ENCODE measurements around the gene HID1. TPM values are rescaled to one million over a fixed set of nuclear protein-coding genes. Genes with fewer than 3 reads are reported as not detected.
"Not testable (repeated sequence)": the region's sequence is repeated elsewhere in the genome, so short reads cannot be mapped to it uniquely, and the experiment has no call there.

The HID1 gene
- total and polyA plus RNA-seq, 9 donors = 1.8 to 21.6 (median 5.2) TPM

DNA sequence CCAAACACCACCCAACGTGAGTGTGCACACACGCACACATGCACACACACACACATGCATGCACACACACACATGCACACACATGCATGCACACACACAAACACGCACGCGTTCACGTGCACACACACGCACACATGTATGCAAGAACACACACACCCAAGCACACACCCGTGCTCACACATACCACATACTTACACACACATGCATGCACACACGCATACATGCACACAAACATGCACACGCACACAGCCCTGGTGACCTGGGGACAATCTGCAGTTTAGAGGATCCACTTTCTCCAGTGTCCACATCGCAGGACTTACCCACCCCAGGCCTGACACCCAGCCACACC is 55.7 kb downstream of the HID1 start:
- 90 to 92% (median 91%) methylated on average over 11 of the region's 11 CpGs for WGBS, 3 donors
- H3K4me3 ChIP-seq = no peak overlapping the region
- H3K9me3 ChIP-seq = no peaks in the 10 kb centered on the region
- intact Hi-C loops (cut with DNase I) = no loop called here
- no peak for TF ChIP-seq EP300 (IDR thresholded peaks at IDR 0.05)
- TF ChIP-seq, protein P1, sequence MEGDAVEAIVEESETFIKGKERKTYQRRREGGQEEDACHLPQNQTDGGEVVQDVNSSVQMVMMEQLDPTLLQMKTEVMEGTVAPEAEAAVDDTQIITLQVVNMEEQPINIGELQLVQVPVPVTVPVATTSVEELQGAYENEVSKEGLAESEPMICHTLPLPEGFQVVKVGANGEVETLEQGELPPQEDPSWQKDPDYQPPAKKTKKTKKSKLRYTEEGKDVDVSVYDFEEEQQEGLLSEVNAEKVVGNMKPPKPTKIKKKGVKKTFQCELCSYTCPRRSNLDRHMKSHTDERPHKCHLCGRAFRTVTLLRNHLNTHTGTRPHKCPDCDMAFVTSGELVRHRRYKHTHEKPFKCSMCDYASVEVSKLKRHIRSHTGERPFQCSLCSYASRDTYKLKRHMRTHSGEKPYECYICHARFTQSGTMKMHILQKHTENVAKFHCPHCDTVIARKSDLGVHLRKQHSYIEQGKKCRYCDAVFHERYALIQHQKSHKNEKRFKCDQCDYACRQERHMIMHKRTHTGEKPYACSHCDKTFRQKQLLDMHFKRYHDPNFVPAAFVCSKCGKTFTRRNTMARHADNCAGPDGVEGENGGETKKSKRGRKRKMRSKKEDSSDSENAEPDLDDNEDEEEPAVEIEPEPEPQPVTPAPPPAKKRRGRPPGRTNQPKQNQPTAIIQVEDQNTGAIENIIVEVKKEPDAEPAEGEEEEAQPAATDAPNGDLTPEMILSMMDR (IDR thresholded peaks at IDR 0.05) = no peak
- TF ChIP-seq POLR2A (IDR thresholded peaks at IDR 0.05) = no peak
- H3K4me1 ChIP-seq (ENCODE audit: insufficient read depth) = no peaks in the 10 kb centered on the region
- H3K36me3 ChIP-seq = no peaks in the 10 kb centered on the region
- DNase-seq = no peak
- no peak overlapping the region for H3K27ac ChIP-seq
- no peaks in the 10 kb centered on the region for H3K27me3 ChIP-seq

DNA sequence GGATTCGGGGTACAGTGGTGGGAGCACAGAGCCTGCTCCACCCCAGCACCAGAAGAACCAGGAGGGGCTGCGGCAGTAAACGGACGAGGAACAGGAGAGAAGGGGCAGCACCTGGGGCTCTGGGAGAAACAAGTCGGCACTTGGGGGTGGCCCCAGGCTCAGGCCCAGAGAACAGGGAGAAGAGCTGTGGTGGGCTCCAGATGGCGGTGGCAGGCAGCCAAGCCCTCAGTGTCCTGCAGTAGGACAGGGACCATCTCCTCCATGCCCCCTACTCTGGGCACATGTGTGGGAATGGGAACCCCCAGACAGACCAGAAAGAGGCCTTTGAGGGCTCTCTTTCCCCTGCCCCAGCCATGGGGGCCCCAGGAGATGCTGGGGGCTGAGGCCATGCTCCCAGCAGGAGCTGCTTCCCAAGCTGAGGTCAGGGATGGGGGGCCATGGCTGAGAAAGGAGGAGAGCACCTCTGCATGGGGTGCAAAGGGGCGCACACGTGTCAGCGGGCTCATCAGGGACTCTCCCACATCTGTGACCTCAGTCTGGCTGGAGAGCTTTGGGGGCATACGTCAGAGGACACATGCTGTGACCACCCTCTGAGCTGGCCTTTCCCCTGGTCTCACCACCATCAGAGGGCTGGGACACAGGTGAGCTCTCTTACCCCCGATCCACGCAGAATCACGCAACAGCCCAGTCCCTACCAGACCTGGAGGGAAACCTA is 56.3 kb downstream of the HID1 start:
- Histone ChIP-seq H3K9me3 (no peaks in the 10 kb centered on the region), H3K4me1 (ENCODE audit: insufficient read depth) (no peaks in the 10 kb centered on the region), H3K36me3 (no peaks in the 10 kb centered on the region), H3K27ac (no peak overlapping the region), H3K27me3 (no peaks in the 10 kb centered on the region), H3K4me3 (no peak overlapping the region)
- 81 to 87% (median 84%) methylated on average over 13 of the region's 13 CpGs for WGBS, 3 donors
- no peak for DNase-seq
- no peak for TF ChIP-seq EP300 (IDR thresholded peaks at IDR 0.05)
- TF ChIP-seq, protein P1 (IDR thresholded peaks at IDR 0.05) = no peak
- TF ChIP-seq POLR2A (IDR thresholded peaks at IDR 0.05) = no peak
- intact Hi-C loops (cut with DNase I) = no loop called here

DNA sequence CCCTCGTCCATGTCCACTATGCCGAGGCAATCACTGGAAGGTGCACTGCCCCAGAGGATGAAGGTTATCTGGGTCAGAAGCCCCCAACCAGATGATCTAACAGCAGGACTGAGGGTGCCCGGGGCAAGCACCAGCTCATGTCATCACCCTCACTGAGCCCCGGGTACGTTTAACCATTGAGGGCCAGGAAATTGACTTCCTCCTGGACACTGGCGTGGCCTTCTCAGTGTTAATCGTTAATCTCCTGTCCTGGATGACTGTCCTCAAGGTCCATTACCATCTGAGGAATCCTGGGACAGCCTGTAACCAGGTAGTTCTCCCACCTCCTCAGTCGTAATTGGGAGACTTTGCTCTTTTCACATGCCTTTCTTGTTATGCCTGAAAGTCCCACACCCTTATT is 61.1 kb downstream of the HID1 start:
- H3K4me1 ChIP-seq (ENCODE audit: insufficient read depth); H3K9me3 ChIP-seq; H3K36me3 ChIP-seq; DNase-seq; H3K27me3 ChIP-seq; H3K4me3 ChIP-seq; H3K27ac ChIP-seq; intact Hi-C loops (cut with DNase I): not testable (repeated sequence)
- WGBS, 3 donors = 63 to 72% (median 68%) methylated on average over 8 of the region's 8 CpGs

DNA sequence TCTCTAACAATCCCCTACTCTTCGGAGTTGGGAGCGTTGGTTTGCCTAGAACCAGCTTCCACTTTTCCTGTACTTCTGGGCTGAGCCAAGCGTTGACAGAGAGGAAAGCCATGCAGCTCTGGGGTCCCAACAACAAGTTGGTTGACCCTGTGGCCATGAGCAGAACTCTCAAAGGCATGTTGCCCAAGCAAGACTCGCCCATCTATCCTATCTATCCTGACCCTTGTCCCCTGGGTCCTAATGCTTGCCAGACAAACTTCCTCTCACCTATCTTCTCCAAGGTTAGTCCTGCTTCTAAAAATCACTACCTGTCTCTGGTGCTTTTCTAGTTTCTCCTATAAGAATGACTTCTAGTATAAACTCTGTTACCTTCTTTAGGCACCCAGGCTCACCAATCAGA is 63.5 kb downstream of the HID1 start:
- H3K27me3 ChIP-seq; H3K4me3 ChIP-seq; H3K36me3 ChIP-seq; DNase-seq; H3K9me3 ChIP-seq; intact Hi-C loops (cut with DNase I); H3K4me1 ChIP-seq (ENCODE audit: insufficient read depth); H3K27ac ChIP-seq: not testable (repeated sequence)
- WGBS, 3 donors = 65 to 73% (median 70%) methylated on average over 4 of the region's 4 CpGs

DNA sequence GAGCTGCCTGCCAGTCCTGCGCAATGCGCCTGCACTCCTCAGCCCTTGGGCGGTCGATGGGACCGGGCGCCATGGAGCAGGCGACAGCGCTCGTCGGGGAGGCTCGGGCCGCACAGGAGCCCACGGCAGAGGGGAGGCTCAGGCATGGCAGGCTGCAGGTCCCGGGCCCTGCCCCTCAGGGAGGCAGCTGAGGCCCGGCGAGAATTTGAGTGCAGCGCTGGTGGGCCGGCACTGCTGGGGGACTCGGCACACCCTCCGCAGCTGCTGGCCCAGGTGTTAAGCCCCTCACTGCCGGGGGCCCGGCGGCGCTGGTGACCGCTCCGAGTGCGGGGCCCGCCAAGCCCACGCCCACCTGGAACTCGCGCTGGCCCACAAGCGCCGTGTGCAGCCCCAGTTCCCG is 65.5 kb downstream of the HID1 start:
- TF ChIP-seq EP300 (IDR thresholded peaks at IDR 0.05) (no peak), POLR2A (IDR thresholded peaks at IDR 0.05) (no peak)
- TF ChIP-seq, protein P1 (IDR thresholded peaks at IDR 0.05) = no peak
- H3K4me1 ChIP-seq (ENCODE audit: insufficient read depth) = no peaks in the 10 kb centered on the region
- no peaks in the 10 kb centered on the region for H3K9me3 ChIP-seq
- intact Hi-C loops (cut with DNase I) = no loop called here
- no peak overlapping the region for H3K4me3 ChIP-seq
- H3K36me3 ChIP-seq = no peaks in the 10 kb centered on the region
- no peak for DNase-seq
- H3K27ac ChIP-seq = no peak overlapping the region
- 93 to 96% (median 95%) methylated on average over 22 to 34 of the region's 34 CpGs for WGBS, 3 donors
- no peaks in the 10 kb centered on the region for H3K27me3 ChIP-seq

DNA sequence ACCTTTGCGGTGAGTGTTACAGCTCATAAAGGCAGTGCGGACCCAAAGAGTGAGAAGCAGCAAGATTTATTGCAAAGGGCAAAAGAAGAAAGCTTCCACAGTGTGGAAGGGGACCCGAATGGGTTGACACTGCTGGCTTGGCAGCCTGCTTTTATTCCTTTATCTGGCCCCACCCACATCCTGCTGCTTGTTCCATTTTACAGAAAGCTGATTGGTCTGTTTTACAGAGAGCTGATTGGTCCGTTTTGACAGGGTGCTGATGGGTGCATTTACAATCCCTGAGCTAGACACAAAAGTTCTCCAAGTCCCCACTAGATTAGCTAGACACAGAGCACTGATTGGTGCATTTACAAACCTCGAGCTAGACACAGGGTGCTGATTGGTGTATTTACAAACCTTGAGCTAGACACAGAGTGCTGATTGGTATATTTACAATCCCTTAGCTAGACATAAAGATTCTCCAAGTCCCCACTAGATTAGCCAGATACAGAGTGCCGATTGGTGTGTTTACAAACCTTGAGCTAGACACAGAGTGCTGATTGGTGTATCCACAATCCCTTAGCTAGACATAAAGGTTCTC is 66.3 kb downstream of the HID1 start:
- H3K4me1 ChIP-seq (ENCODE audit: insufficient read depth); H3K4me3 ChIP-seq; H3K27me3 ChIP-seq; DNase-seq; intact Hi-C loops (cut with DNase I); H3K27ac ChIP-seq; H3K9me3 ChIP-seq; H3K36me3 ChIP-seq: not testable (repeated sequence)
- WGBS, 3 donors = 56 to 61% (median 58%) methylated on average over 6 of the region's 6 CpGs
